Hematopoietic multipotent progenitor cell treated with erythropoietin and hydrocortisone succinate and interleukin-3 and kit ligand, for 4 days (in vitro differentiated cells): ENCODE results near the gene RASSF3.
"Not testable (repeated sequence)": the region's sequence is repeated elsewhere in the genome, so short reads cannot be mapped to it uniquely, and the experiment has no call there.

Experiments used
- DNase-seq: peaks from one replicate; pipeline ENCODE4 v3.0.0-alpha.2; 2015

The RASSF3 gene, protein sequence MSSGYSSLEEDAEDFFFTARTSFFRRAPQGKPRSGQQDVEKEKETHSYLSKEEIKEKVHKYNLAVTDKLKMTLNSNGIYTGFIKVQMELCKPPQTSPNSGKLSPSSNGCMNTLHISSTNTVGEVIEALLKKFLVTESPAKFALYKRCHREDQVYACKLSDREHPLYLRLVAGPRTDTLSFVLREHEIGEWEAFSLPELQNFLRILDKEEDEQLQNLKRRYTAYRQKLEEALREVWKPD

DNA sequence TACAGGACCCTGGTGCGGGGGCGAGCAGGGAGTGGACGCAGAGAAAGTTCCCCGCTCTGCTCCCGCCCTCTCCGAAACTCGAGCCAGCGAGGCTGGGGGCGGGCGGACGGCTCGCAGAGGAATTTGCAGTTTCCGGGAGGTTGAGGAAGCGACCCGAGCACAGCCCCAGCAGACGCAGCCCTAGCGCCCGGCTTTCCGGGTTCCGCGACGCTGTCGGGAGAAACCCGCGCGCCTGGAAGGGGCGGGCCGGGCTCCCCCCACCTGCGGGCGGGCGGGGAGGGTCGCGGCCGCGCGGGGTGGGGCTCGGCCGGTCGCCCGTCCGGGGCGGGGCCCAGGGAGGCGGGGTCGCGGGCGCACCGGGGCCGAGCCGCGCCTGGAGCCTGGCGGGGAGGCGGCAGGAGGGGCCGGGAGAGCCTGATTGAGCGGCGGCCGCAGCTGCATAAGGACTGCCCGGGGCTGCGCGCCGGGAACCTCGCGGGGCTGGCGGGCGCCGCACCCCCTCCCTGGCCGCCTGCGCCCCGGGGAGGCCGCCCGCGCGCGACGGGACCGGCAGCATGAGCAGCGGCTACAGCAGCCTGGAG lies at the start of gene RASSF3:
RASSF3 (plus strand) TSS at position 417 of the 581 bp plus-strand sequence; CDS start at position 555, 138 bp downstream.
- DNase-seq = peak; percentile 90

DNA sequence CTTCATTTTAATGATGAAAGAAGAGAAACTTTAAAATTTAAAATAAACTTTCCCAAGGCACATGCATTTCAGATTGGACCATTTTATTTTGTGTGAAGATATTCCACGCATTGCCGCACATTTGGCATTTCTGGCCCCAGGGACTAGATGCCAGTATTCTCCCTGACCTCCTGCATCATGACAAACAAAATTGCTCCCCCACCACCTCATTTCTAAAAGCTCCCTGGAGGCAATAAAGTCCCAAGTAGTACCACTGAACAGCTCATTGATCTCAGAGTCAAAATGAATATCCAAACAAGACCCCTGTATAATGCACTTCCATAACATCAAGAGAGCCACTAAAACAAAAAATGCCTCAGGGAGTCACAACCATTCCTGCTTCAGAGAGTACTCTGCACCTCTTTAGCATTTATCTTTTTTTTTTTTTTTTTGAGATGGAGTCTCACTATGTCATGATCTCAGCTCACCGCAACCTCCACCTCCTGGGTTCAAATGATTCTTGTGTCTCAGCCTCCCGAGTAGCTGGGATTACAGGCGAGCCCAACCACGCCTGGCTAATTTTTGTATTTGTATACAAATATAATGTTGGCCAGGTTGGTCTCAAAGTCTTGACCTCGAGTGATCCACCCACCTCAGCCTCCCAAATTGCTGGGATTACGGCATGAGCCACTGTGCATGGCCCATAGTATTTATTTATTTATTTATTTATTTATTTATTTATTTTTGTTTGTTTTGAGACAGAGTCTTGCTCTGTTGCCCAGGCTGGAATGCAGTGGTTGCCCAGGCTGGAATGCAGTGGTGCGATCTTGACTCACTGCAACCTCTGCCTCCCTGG lies 48.8 kb upstream of the RASSF3 start:
- no peak for DNase-seq

DNA sequence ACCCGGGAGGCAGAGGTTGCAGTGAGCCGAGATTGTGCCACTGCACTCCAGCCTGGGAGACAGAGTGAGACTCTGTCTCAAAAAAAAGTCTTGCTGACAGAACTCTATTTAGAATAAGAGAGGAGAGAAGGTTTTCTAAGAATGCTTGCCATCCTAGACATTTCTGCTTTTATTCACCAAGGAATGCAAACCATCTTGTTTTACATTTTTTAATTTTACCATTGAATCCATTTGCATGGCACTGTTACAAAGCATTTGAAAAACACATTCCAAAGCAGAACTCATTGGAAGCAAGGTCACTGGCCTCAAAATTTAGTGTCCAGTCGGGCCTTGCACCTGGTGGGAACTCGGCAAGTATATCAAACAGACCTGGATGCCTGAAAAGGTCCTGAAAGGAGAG lies 44.2 kb upstream of the RASSF3 start:
- DNase-seq = no peak

DNA sequence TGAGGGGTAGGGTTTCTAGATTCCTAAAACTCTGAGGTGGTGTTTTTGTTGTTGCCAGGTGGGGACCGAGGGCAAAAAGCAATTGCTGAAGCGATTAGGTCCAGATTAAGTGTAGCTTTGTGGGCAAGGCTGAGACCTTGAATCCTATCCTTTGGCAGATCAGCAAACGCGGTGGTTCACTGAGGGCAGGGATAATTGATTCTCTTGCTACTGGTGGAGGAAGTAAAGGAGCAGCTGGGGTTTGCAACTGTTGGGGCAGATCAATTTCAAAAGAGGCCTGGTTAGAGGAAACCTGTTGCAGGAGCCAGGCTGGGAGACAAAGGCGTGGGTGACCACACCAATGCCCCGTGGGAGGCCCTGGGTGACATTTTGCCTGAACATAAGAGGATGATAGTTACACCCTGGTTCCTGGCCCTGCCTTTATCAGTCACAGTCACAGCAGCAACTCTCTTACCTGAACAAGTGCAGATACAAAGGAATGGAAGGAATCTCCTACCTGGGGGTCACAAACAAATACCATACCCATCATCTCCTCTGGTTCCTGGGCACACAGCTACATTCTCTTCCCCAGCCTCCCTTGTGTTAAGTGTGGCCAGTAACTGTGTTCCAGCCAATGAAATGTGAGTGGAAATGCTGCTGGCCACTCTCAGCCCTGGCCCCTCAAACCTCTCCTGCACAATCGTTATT lies 43.3 kb upstream of the RASSF3 start:
- no peak for DNase-seq

DNA sequence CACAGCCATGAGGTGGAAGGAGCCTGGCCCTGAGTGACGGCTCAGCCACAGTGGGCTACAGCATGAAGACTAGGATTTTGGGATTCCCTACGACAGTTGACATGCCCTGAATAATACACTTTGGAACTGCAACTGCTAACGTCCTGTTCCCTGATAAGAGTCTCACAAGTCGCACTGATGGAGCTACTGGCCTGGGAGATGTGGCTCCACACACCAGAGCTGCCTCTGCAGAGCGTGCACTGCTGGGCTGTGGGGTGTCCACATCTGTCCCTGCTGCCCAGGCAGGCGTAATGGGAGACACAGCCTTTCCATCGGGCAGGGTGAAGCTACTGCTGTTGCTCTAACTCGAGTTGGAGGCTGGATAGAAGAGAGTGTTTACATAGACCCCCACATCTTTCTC lies 42.7 kb upstream of the RASSF3 start:
- no peak for DNase-seq

DNA sequence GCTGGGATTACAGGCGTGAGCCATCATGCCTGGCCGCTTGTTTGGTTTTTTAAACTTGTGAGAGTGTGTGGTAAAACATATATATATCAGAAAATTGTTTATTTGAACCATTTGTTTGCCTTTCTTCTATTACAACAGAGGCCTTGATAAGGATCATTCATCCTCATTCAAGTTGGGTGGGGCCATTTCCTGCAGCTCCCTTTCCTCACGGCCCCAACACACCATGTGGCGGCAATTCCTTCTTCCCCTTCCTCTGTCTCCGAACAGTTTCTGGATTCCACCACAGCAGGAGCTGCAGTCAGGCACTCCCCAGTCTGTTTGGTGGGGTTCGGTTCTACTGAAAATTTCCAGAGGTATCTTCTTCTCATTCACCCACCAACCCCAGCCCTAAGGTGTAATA lies 42.0 kb upstream of the RASSF3 start:
- peak; percentile 56 for DNase-seq

DNA sequence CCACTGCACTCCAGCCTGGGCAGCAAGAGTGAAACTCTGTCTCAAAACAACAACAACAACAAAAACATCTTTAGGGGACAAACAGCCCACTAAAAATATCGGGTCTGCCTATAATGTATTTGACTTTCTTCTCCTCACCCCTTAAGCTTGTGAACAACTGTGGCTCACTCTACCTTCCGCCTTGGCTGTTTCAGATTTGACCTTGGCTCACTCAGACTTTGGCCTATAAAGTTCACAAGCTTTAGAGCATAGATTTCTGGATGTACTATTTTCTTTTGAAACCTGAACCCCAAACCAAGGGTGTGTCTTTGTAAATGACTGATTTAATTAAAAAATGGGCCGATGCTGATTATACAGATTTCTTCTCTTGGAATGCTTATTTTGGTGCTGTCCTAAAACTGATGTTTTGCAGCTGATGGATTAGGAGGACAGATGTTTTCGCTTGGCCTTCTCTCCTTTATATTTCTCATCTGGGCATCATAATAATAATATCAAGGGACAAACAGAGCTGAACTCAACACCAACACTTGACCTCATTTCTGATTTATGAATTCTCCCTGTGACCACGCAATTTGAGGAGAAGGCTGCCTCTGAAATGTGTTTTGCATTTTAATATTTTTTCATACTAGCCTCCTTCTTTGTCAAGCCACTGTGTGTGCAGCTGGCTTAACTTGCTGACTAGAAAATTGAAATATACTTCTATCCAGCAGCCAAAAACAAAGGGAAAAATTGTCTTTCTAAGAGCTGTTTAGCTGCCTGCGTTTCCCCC lies 40.2 kb upstream of the RASSF3 start:
- no peak for DNase-seq

DNA sequence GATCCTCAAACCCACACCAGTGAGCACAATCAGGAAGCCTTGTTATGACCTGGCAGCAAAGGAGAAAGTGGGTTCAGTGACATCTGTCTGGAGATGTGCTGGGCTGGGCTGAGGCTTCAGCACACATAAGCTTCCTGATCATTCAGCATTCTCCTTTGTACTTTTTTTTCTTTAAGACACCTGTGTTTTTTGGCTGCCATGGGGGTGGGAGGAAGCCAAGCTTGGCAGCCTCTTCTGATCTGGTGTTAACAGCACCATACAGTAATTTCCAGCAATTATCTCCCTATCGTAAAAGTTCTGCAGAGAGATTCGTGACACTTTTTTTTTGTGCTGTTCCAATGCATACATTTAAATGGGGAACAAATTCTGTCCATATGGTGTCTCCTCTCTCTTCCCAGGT lies 38.9 kb upstream of the RASSF3 start:
- DNase-seq = no peak

DNA sequence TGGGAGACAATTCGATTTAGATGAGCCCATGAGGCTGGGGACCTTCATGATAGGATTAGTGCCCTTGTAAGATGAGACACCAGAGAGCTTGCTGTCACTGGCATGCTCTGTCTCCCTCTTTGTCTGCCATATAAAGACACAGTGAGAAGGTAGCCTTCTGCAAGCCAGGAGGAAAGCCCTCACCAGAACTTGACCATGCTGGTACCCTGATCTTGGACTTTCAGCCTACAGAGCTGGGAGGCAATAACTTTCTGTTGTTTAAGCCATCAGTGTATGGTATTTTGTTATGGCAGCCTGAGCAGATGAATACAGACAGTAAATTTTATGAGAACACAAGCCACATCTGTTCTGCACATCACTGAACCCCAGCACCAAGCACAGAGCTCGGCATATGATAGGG lies 38.1 kb upstream of the RASSF3 start:
- no peak for DNase-seq

DNA sequence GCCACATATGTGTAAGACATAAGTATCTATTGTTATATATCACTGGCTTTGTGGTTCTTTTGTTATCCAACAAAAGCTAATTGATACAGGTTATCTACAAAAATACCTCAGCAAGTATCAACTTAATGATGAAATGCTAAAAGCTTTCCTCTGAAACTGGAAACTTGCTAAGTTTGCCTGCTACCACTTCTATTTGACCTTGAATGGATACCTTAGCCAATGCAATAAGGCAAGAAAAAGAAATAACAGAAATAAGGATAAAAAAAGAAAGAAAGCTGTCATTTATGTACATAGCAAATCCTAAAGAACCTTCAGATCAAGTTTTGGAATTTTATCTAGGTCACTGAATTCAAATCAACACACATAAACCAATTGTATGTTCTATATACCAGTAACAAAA lies 35.5 kb upstream of the RASSF3 start:
- no peak for DNase-seq

DNA sequence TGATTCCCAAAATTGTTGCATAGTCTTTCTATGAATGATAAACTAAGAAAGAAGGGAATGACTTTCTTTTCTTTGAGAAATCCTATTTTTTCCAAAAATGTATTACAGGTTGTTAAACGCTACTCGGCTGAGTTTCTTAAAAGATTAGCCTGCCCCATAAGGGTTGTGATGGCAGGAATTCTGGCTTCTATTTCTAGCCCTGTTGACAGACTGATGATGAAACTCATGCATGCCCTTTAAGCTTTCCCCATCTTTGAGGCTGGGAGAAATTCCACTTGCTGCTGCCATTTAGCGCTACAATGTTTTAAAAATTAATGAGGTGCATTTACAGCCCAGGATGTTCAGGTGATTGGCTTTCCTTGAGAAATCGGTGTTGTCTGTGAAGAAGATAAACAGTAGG lies 33.2 kb upstream of the RASSF3 start:
- no peak for DNase-seq

DNA sequence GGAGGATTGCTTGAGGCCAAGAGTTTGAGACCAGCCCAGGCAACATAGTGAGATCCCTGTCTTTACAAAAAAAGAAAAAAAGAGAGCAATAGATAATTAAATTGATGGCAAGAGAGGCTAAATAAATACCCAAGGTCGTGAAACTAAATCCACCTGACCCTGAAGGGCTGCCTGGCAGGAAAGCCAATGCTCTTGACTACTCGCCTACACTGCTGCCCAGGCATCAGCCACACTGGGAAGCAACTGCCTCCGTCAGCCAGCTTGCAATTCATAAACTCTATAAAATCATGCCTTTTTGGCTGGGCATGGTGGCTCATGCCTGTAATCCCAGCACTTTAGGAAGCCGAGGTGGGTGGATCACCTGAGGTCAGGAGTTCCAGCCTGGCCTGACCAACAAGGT lies 31.7 kb upstream of the RASSF3 start:
- DNase-seq = no peak

DNA sequence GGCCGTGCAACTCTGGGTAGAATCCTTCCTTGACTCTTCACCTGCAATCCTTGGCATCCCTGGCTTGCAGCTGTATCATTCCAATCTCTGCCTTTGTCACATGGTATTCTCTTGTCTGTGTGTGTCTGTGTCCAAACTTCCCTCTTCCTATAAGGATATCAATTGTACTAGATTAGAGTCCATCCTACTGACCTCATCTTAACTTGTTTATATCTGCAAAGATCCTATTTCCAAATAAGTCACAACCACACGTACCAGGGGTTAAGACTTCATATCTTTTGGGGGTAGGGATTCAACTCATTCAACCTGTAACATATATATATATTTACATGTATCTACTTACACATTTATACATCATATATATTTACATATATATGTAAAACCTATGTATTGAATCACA lies 29.6 kb upstream of the RASSF3 start:
- no peak for DNase-seq

DNA sequence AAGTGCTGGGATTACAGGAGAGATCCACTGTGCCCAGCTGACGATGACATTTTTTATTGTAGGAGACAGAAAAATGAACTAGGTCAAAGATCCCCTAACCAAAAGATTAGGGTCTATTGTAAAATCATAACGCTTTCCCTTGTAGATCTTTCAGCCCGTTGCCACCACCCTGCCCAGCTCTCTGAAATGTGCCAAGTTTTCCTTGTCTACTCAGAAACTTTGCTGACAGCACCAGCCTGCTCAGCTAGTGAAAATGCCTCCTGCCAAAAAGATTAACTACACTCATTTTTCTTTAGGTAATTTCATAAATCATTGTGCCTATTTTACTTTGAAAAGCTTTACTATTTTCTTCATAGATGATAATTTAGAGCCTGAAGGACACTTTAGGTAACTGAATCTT lies 28.2 kb upstream of the RASSF3 start:
- no peak for DNase-seq

DNA sequence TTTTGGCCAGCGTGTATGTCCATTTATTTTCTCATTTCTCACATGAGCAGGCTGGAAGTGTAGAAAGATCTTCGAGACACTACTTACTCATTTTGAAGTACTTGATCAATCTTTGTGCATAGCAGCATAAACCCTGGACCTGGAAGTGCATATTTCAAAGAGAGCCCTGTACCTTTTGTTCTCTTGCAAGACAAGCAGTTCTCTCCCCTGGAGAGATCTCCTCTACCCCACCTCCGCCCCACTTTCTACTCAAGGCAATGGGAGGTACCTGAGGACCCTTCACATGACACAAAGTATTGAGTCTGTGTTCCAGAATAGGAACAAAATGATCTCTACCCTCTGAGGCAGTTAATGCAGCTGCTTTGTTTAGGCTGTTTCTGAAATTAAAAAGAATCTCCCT lies 27.4 kb upstream of the RASSF3 start:
- DNase-seq = no peak

DNA sequence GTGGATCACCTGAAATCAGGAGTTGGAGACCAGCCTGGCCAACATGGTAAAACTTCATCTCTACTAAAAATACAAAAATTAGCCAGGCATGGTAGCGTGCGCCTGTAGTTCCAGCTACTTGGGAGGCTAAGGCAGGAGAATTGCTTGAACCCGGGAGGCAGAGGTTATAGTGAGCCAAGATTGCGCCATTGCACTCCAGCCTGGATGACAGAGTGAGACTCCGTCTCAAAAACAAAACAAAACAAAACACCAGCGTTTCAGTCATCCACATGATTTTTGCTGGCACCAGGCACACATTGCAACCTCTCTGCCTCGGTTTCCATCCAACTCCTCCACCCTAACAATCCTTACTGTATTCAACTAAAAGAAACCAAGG lies 26.9 kb upstream of the RASSF3 start:
- DNase-seq = not testable (repeated sequence)

DNA sequence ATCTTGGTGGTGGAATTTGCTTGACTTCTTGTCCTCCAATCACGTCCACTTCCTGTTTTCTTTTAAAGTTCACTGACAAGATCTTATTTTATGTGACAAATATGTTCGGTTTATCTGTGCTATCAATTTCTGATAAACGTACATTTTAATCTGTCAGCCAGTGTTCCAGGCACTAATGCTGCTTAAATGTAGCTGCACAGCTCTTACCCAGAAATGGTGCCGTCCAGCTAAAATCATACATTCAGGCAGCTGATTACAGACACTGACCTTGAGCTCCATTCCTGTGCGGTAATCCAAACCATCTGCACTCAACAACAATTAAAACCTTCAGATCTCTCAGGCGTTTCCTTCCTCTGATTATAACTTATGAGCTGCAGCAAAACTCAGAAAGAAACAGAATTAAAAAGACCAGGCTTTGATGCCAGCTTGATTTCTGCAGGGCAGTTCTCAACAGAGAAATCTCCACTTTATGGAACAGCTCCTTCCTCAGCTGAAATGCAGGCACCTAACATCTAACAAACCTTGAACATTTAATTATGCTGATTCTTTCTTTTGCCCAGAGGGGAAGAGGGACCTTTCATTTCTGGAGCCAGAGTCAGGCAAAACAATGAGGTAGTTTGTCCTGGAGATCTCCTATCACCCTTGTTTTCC lies 26.4 kb upstream of the RASSF3 start:
- DNase-seq = peak; percentile 35

DNA sequence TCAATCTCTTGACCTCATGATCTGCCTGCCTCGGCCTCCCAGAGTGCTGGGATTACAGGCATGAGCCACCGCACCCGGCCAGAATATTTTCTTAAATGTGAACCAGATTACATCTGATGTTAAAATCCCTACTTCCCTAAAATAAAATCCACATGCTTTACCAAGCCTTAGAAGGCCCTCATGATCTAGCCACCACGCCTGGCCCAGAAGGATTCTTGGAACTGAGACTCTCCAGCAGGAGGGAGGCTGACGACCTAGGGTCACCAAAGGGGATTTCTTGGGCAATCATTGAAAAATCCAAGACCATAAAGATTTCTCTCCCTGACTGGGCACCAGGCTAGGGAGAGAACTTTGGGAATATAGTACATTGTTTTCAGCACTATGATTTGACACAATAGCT lies 25.2 kb upstream of the RASSF3 start:
- DNase-seq = no peak

DNA sequence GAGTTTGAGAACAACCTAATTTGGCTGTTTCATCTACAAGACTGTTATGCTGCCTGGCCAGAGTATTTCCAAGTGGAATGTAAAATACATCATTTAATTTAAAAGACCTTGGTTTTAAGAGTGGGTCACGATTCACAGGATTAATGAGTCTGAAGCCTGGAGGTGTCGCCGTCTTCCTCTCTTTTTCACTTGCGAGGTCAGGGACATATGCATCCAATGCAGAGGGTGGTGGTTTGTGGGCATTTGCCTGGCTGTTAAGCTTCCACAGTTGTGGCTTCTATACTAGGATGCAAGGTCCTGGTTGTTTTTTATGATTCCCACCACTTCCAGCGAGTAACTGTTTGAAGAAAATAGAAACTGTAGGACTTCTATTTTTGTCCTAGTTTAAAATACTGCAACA lies 22.8 kb upstream of the RASSF3 start:
- DNase-seq = no peak

DNA sequence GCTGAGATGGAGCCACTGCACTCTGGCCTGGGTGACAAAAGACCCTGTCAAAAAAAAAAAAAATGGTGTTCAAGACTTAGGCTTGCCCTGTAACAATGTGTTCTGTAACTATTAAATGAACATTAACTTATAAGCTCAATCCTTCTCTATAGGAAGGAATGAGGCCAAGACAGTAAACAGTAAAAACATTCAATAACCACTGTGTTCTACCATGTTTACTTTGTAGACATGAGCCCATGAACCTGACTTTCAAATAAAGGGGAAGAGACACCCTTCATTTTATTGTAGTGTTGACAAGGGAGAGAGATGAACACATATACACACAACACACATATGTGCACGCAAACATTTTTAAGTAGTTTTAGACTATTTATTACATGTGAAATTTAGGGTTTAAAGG lies 20.1 kb upstream of the RASSF3 start:
- no peak for DNase-seq

DNA sequence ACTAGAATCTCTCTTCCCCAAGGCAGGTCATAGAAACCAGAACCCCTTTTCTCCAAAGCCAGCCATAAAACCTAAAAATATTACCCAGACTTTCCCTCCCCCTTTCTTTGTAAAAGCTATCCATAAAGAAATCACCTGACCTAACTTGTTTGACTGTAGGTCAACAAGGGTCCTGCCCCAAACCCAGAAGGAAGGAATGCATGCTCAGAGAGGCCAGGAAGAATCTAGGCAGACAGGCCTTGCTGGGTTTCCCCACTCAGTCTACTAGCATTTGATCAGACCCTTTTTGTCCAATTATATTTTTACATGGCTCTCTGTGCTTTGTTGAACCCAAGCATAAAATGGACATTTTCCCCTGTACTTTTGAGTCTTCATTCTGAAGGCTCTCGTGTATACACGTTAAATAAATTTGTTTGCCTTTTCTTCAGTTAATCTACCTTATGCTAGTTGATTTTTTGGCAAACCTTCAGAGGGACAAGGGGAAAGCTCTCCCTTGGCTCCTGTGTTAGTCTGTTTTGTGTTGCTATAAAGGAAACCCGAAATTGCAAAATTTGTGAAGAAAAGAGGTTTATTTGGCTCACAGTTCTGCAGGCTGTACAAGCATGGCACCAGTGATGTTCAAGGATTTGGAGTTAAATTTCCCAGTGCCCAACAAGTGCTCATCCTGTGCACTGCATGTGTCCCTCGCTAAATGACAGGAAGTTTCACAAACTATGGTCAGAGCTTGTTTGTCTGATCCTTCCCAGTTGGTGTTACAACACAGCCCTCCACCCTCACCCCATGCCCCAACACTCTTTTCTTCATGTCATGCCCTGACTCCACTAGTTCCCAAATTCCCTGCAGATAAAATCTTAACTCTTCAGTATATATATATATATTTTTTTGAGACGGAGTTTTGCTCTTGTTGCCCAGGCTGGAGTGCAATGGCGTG lies 14.2 kb upstream of the RASSF3 start:
- DNase-seq = peak; percentile 49
